ENCODE data around the gene PODN.

PODN gene

DNA sequence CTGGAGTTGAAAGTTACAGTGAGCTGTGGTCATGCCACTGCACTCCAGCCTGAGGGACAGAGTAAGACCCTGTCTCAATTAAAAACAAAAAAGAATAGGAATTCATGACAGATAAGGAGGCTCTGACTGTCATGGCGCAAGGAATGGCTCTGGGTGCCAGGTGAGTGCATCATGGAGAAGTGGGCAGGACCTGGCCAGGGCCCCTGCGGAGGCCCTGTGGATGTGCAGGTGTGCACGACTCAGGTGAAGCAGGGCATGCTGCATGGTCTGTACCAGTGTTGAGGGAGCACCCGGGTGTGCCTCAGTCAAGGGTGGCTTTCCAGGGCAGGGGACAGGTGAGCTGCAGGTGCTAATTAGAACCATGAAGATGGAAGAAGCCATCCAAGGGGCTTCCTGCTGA lies 66.4 kb downstream of the PODN start:
- no peak for DNase-seq (ENCODE audit: extremely low read depth in 1 of 2, low read depth in 1 of 2)

DNA sequence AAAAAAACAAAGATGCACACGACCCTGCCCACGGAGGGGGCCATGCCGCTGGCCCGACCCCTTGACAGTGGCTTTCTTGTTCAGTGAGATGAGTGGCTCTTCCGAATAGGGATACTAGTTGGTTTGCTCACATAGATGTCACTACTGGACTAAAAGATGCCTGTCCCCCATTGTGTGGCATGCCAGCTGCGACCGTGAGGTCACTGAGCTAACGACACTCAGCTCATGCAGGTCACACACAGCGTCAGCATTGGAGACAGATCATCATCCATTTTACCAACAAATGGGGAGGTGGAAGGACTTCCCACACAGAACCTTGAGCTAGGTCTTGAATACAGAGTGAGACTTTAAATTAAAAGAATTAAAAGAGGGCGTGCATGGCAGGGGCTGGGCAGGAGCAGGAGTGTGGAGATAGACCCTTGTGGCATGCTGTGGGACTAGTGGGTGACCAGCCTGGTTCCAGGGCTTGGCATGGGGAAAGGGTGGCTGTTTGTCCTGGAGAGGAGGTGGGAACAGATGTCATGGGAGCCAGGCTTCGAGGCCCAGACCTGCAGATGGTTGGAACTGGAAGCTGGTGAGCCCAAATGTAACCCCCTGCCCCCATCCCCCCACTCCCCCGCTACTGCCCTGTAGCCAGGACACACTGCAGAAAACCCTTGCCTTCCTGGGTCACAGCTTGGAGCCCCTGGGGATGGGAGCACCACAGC lies 68.0 kb downstream of the PODN start:
- DNase-seq (ENCODE audit: extremely low read depth in 1 of 2, low read depth in 1 of 2) = no peak

DNA sequence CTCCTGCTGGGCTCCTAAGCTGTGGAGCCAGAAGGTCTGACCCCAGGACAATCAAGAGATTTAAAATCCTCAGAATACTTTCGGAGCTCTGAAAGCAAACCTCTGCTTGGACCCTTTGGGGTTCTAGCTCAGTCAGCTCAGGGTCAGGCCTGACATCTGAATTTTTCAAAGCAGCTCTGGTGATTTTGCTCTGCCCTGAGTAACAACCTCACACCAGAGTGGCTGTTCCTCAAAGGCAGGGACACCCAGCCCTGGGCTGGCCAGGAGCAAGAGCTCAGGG lies 68.5 kb downstream of the PODN start:
- no peak for DNase-seq (ENCODE audit: extremely low read depth in 1 of 2, low read depth in 1 of 2)

DNA sequence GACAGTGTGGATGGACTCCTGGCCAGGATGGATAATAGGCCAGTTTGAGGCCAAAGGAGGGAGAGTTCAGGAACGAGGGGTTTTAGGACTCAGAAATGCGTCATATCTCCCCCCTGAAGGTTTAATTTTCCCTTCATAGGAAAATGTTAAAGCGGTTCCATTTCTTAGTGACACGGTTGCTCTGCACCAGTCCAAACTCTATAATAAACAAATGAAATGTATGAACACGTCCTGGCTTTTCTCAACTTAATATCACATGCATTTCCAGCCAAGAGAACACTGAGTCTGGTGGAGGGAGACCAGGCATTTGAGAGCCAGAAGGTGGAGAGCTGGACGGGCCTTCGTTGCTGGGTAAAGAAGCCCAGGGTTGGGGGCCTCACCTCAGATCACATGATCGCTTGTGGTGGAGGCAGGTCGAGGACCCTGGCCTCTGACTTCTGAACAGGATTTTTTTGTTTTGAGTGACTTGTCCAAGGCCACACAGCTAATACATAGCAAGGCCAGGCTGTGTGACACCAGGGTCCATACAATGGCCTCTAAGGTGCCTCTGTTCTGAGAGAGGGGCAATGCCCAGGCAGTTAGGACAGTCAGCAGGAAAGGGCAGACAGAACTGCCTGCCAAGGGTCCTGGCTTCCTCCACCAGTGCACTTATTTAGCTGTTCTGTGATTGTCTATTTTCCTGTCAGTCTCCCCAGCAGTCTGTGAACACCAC lies 69.0 kb downstream of the PODN start:
- DNase-seq (ENCODE audit: extremely low read depth in 1 of 2, low read depth in 1 of 2) = no peak

DNA sequence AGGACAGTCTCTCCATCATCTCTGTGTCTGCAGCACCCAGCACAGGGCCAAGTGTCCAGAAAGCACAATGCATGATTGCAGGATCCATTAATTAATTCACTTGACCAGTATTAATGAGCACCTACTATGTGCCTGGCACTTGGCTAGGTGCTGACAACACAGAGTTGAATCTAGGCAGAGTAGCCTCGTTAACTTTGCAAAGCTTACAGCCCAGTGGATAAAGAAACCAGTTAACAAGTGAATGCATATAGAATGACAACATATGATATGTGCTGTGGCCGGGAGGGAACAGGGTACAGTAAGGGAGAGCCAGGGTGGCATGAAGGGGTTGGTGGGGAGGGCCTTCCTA lies 69.6 kb downstream of the PODN start:
- DNase-seq (ENCODE audit: extremely low read depth in 1 of 2, low read depth in 1 of 2) = no peak

DNA sequence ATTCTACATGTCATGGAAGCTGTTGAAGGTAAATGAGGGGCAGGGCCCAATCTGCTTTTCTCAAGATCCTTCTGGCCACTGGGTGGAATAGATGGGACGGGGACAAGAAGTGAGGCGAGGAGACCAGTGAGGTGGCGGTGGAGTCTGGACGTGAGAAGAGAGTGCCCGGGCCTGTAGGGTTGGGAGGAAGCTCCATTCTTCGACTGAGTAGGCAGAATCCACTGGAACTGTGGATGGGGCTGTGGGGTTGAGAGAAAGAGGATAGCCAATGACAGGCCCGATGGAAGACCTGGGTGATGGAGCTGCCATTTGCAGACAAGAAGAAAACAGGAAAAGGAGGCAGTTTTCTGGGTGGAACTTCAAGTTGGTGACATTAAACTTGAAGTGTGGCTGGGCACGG lies 70.2 kb downstream of the PODN start:
- no peak for DNase-seq (ENCODE audit: extremely low read depth in 1 of 2, low read depth in 1 of 2)

- no peak for DNase-seq (ENCODE audit: extremely low read depth in 1 of 2, low read depth in 1 of 2)
These were observed 71.4 kb downstream of the PODN start for GRCh38 chr1:53133261-53134041.

- no peak for DNase-seq (ENCODE audit: extremely low read depth in 1 of 2, low read depth in 1 of 2)
These were observed 72.1 kb downstream of the PODN start for GRCh38 chr1:53134042-53134485.
